ENCODE data around the gene LRRC40.

Gene LRRC40

DNA sequence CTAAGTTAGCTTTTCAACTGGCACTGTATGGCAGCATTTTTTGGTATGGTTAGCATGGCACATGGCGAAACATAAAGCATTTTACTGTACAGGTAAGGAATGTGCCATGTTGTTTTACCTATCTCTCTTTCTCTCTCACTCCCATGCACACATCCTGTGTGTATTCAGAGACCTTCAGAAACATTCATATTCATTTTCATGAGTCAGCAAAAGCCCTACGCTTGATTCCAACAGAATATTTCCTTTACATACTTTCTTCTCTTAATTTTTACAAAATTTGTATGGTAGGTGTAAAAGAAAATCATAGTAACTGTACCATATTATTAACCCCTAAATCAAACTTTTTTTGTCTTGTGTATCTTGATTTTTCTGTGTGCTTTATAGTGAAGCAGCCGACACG lies 26.1 kb upstream of the LRRC40 start:
- TF ChIP-seq, protein P1, sequence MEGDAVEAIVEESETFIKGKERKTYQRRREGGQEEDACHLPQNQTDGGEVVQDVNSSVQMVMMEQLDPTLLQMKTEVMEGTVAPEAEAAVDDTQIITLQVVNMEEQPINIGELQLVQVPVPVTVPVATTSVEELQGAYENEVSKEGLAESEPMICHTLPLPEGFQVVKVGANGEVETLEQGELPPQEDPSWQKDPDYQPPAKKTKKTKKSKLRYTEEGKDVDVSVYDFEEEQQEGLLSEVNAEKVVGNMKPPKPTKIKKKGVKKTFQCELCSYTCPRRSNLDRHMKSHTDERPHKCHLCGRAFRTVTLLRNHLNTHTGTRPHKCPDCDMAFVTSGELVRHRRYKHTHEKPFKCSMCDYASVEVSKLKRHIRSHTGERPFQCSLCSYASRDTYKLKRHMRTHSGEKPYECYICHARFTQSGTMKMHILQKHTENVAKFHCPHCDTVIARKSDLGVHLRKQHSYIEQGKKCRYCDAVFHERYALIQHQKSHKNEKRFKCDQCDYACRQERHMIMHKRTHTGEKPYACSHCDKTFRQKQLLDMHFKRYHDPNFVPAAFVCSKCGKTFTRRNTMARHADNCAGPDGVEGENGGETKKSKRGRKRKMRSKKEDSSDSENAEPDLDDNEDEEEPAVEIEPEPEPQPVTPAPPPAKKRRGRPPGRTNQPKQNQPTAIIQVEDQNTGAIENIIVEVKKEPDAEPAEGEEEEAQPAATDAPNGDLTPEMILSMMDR (IDR thresholded peaks at IDR 0.05; ENCODE audit: control insufficient read depth, insufficient read depth, low read depth, low read length, missing control alignments), result no peak
- DNase-seq (ENCODE audit: low read depth), result no peak
- H3K4me3 ChIP-seq (ENCODE audit: control insufficient read depth, low read depth, low read length), result no peak overlapping the region

DNA sequence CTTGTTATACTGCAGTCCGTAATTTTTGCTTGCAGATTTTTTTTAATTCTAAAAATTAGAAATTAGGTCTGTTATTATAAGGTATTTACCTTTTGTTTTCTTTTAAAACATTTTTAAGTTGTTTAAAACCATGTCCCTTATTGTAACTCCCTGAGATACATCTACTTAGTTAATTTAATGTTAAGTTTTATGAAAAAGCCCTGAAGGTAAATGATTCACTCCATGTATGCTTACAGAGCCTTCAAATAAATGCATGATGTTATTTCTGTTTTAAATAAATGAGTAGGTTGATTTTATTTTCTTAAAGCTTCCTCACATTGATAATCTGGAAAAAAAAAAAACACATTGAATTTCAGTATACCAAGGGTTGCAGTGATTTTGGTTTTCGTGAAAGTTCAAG lies 23.3 kb upstream of the LRRC40 start:
- no peak overlapping the region for H3K4me3 ChIP-seq (ENCODE audit: control insufficient read depth, low read depth, low read length)
- TF ChIP-seq, protein P1 (IDR thresholded peaks at IDR 0.05; ENCODE audit: control insufficient read depth, insufficient read depth, low read depth, low read length, missing control alignments), result no peak
- no peak for DNase-seq (ENCODE audit: low read depth)

DNA sequence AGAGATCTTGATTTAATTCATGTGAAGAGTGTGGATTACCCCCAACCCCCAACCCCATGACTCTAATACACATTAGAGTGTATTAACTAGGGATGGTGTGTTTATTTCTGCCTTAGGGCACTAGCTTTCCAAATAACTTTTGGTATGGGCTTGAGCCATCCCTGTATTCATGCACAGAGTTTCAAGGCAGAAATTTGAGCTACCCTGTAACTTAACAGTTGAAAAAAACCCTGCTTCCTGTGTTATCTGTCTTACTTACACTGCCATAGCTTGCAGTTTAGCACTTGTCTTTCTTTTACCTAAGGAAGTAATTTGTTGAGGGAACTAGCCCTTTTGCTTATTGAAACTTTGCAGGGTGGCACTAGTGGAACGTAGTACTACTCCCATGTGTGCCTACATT lies 22.1 kb upstream of the LRRC40 start:
- no peak for DNase-seq (ENCODE audit: low read depth)
- TF ChIP-seq, protein P1 (IDR thresholded peaks at IDR 0.05; ENCODE audit: control insufficient read depth, insufficient read depth, low read depth, low read length, missing control alignments), result no peak

DNA sequence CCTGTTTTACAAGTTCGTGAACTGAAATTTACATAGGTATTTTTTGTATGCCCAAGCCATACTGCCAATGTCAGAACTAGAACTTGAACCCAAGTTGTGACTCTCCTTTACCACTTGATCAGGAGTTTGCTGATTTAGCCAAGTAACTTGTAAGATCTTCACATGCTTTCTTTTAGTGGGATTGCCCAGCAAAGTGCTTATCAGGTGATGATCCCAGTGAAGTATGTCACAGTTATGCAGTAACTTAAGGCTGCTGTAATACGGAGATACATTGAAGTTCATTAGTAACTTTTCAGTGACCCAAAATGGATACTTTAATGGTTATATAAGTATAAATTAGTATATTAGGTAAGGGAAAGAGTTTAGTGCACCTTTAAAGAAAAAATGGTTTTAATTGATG lies 19.6 kb upstream of the LRRC40 start:
- TF ChIP-seq, protein P1 (IDR thresholded peaks at IDR 0.05; ENCODE audit: control insufficient read depth, insufficient read depth, low read depth, low read length, missing control alignments), result no peak
- no peak overlapping the region for H3K4me3 ChIP-seq (ENCODE audit: control insufficient read depth, low read depth, low read length)
- no peak for DNase-seq (ENCODE audit: low read depth)

More for the DNA sequence above, 22.1 kb upstream of the LRRC40 start:
- H3K4me3 ChIP-seq (ENCODE audit: control insufficient read depth, low read depth, low read length), result no peak overlapping the region

DNA sequence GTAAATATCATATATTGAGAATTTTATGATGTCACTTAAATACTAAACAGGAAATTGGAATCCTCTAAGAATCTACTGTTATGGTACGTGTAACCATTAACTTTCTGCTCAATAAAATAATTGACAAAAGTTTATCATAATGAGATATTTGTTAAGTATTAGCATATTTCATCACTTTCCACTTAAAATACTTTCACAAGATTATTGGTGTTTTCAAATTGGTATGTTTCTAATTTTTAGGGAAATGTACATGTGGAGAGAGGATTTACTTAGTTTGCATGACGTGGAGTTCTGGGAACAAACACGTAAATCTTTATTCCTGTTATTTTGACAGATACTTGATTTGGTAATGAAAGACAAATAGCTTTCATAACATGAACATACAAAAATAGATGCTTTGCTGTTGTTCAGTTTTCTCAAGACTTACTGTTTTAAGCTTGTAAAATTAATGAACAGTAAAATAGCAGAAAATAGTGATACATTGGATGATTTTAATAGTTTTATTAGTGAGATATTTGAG lies 17.4 kb upstream of the LRRC40 start:
- peak overlapping the region; percentile 68 for H3K4me3 ChIP-seq (ENCODE audit: control insufficient read depth, low read depth, low read length)
- DNase-seq (ENCODE audit: low read depth), result no peak
- TF ChIP-seq, protein P1 (IDR thresholded peaks at IDR 0.05; ENCODE audit: control insufficient read depth, insufficient read depth, low read depth, low read length, missing control alignments), result no peak

DNA sequence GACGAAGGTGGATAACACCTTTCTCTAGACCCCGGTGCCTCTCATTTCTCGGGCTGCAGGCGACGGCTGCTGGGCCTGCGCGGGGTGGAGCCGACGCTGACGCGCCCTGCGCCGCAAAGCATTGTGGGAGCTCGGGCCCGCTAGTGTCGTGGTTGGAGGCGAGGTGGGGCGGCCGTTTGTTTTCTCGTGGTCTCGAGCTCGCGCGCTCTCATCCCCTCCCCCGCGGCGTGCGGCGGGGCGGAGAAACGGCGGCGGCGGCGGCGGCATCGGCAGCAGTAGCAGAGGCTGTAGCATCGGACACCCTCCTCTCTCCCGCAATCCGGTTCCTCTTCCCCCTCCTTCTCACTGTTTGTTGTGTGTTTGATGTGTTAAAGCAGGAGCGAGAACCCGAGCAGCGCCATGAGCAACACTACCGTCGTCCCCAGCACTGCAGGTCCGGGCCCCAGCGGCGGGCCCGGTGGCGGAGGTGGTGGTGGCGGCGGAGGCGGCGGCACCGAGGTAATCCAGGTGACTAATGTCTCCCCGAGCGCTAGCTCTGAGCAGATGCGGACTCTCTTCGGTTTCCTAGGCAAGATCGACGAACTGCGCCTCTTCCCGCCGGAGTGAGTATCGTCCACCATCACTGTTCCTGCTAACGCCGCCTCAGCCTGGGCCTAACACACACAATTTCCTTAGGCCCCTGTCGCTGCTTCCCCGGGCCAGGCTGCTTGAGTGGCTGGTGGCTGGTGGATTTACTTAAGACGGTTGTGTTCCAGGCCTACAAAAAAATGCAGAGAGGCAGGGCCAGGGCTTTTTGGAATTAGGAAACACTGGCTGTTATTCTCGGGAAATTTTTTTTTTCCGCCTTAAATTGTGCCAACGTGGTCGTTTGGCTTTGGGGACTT lies 16.1 kb upstream of the LRRC40 start, which contains the start of gene SRSF11:
Gene SRSF11, plus strand, starts transcription at position 143 of the 884 bp plus-strand sequence. Its CDS starts 257 bp downstream, at position 400.
- H3K4me3 ChIP-seq (ENCODE audit: control insufficient read depth, low read depth, low read length), result peak within 1 kb of the TSS; percentile 68
- DNase-seq (ENCODE audit: low read depth), result peak; percentile 61
- TF ChIP-seq, protein P1 (IDR thresholded peaks at IDR 0.05; ENCODE audit: control insufficient read depth, insufficient read depth, low read depth, low read length, missing control alignments), result no peak

Measured in AG09309 (cell line).